H7 (cell line): ENCODE results near the gene LGALS12. TPM values are rescaled to one million over a fixed set of nuclear protein-coding genes. Genes with fewer than 3 reads are reported as not detected.
A peak's percentile ranks its signal among the peaks of the same experiment; 100 is the strongest.

ENCODE experiments used
- DNase-seq: peaks from one replicate; pipeline ENCODE4 v3.0.0; 2012
- H3K27me3 ChIP-seq: 2 replicates; pipeline ENCODE4 v1.6.0; 2011; ENCODE audit warnings: mild to moderate bottlenecking, low read length; ENCODE audit not compliant: control insufficient read depth, insufficient read depth
- H3K36me3 ChIP-seq: replicated peaks from 2 replicates; pipeline ENCODE4 v1.5.1; 2011; ENCODE audit warnings: low read length; ENCODE audit not compliant: control insufficient read depth, insufficient read depth
- H3K4me3 ChIP-seq: 2 replicates; pipeline ENCODE4 v1.5.1; 2011; ENCODE audit warnings: low read depth, mild to moderate bottlenecking, control low read depth, low read length, moderate library complexity; ENCODE audit not compliant: insufficient read depth
- total RNA-seq: library from RNA; depleted of rRNA; stranded (reverse); fragments of >200 nt; shearing (Covaris generic); gene quantifications from 2 replicates; pipeline ENCODE4 v1.2.3, GENCODE V29; 2014

The LGALS12 gene
- total RNA-seq, 1 experiment from 2014 or later = 16.6 TPM

- Histone ChIP-seq H3K4me3 (no peak overlapping the region), H3K36me3 (no peaks in the 10 kb centered on the region), H3K27me3 (no peaks in the 10 kb centered on the region)
- no peak for DNase-seq
These were observed 13.4 kb upstream of the LGALS12 start for GRCh38 chr11:63492441-63492840.

DNA sequence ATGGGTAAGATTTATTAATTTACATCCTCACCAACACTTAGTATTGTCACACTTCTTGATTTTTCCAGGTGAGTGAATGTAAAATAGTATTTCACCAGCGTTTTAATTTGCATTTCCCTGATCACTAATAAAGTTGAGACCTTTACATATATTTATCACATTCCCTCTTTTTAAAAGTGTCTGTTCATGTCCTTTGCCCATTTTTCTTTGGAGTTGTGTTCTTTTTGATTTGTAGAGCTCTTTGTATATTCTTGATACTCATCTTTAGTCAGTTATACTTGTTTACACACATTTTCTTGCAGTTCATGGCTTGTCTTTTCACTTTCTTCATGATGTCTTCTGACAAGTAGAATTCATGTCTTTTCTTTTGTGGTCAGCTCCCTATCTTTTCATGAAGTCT is 12.8 kb upstream of the LGALS12 start:
- H3K4me3 ChIP-seq = no peak overlapping the region
- no peaks in the 10 kb centered on the region for H3K27me3 ChIP-seq
- no peak for DNase-seq
- H3K36me3 ChIP-seq = no peaks in the 10 kb centered on the region

DNA sequence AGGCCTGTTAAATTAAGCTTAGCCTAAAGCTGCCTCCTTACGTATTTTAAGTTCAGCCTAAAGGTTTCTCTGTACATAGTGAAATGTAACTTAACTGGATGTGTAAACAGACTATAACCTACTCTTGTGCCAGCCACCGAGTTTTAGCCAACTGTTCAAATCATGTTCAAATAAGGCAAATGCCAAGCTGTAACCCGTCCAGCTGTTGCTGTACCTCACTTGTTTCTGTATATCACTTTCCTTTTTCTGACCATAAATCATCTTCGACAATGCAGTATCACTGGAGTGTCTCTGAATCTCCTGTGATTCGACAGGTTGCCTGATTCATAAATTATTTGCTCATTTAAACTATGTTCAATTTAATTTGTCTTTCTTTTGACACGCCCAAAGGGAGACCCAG is 10.9 kb upstream of the LGALS12 start:
- Histone ChIP-seq H3K4me3 (no peak overlapping the region), H3K36me3 (no peaks in the 10 kb centered on the region), H3K27me3 (no peaks in the 10 kb centered on the region)
- DNase-seq = no peak

- no peak for DNase-seq
- Histone ChIP-seq H3K27me3 (no peaks in the 10 kb centered on the region), H3K36me3 (no peaks in the 10 kb centered on the region), H3K4me3 (no peak overlapping the region)
These were observed 6.0 kb upstream of the LGALS12 start for GRCh38 chr11:63499874-63500273.

GRCh38 chr11:63501236-63501635 is 4.6 kb upstream of the LGALS12 start:
- Histone ChIP-seq H3K27me3 (no peaks in the 10 kb centered on the region), H3K4me3 (no peak overlapping the region), H3K36me3 (no peaks in the 10 kb centered on the region)
- no peak for DNase-seq

DNA sequence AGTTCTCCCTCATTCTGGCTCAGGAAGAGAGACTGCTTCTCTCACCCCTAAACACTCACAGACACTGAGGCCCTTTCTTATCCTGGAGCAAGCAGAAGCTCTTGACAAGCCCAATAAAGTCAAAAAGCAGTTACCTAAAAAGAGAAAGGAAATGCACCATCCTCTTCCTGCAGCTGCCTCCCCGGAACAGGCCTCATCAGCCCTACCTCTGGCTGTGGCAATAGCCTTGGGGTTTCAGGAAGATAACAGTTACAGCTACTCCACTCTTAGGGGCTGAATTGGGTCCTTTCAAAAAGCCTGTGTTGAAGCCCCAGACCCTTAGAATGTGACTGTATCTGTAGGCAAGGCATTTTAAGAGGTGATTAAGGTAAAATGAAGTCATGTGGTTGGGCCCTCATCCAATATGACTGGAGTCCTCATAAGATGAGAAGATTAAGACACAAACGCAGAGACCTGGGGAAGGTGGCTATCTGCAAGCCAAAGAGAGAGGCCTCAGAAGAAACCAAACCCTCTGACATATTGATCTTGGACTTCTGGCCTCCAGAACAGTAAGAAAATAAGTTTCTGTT is 3.5 kb upstream of the LGALS12 start:
- DNase-seq = no peak
- Histone ChIP-seq H3K4me3 (no peak overlapping the region), H3K27me3 (no peaks in the 10 kb centered on the region), H3K36me3 (no peaks in the 10 kb centered on the region)

DNA sequence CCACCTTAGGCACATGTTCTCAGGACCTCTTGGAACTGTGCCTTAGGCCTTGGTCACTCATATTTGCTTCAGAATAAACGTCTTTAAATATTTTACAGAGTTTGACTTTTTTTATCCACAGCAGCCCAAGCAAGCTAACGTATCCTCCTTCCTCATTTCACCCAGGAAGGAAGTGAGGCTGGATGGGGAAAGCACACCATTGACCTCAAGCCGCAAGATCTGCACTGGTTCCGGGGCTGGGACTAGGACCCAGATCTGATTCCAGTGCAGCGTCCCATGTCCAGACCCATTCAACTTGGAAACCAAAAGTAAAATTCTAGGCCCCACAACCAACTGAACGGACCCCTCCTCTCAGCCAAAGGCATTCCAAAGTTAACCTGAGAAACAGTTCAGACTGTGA is 2.4 kb upstream of the LGALS12 start:
- DNase-seq = no peak
- H3K4me3 ChIP-seq = no peak overlapping the region

DNA sequence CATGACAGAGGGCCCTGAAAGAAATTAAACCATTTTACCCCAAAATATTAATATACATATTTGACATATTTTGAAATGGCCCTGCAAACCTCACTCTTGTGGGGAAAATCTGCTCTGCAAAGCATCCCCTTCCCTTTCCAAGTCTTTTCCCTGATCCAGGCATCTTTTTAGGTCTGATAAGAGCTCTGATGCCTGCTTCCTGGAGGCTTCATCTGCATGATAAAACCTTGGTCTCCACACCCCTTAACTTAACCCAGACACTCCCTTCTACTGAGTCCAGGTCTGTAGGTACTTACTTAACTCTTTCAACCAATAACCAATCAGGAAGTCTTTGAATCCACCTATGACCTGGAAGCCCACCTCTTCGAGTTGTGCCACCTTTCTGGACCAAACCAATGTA is 1.8 kb upstream of the LGALS12 start:
- H3K4me3 ChIP-seq = no peak overlapping the region
- peak; percentile 13 for DNase-seq

More for the DNA sequence above, 2.4 kb upstream of the LGALS12 start:
- Histone ChIP-seq H3K27me3 (no peaks in the 10 kb centered on the region), H3K36me3 (no peaks in the 10 kb centered on the region)

GRCh38 chr11:63504933-63505586 is 824 bp upstream of the LGALS12 start:
- H3K27me3 ChIP-seq = no peaks in the 10 kb centered on the region
- no peak overlapping the region for H3K4me3 ChIP-seq
- peak; percentile 8 for DNase-seq
- no peaks in the 10 kb centered on the region for H3K36me3 ChIP-seq

More for the DNA sequence above, 1.8 kb upstream of the LGALS12 start:
- Histone ChIP-seq H3K36me3 (no peaks in the 10 kb centered on the region), H3K27me3 (no peaks in the 10 kb centered on the region)

- H3K36me3 ChIP-seq = no peaks in the 10 kb centered on the region
- no peaks in the 10 kb centered on the region for H3K27me3 ChIP-seq
- no peak overlapping the region for H3K4me3 ChIP-seq
- DNase-seq = peak; percentile 11
These were observed 992 bp downstream of the LGALS12 start for GRCh38 chr11:63506876-63507275.

GRCh38 chr11:63507511-63507910 is 1.6 kb downstream of the LGALS12 start:
- H3K4me3 ChIP-seq = no peak overlapping the region
- H3K27me3 ChIP-seq = no peaks in the 10 kb centered on the region
- no peaks in the 10 kb centered on the region for H3K36me3 ChIP-seq
- no peak for DNase-seq

- DNase-seq = peak; percentile 75
- Histone ChIP-seq H3K27me3 (no peaks in the 10 kb centered on the region), H3K4me3 (no peak overlapping the region), H3K36me3 (no peaks in the 10 kb centered on the region)
These were observed 2.1 kb downstream of the LGALS12 start for GRCh38 chr11:63508009-63508408.

GRCh38 chr11:63508745-63509144 is 2.9 kb downstream of the LGALS12 start:
- no peak overlapping the region for H3K4me3 ChIP-seq
- no peaks in the 10 kb centered on the region for H3K27me3 ChIP-seq
- DNase-seq = peak; percentile 9
- H3K36me3 ChIP-seq = no peaks in the 10 kb centered on the region

- DNase-seq = peak; percentile 37
- Histone ChIP-seq H3K4me3 (no peak overlapping the region), H3K27me3 (no peaks in the 10 kb centered on the region), H3K36me3 (no peaks in the 10 kb centered on the region)
These were observed 4.6 kb downstream of the LGALS12 start for GRCh38 chr11:63510360-63511047.

DNA sequence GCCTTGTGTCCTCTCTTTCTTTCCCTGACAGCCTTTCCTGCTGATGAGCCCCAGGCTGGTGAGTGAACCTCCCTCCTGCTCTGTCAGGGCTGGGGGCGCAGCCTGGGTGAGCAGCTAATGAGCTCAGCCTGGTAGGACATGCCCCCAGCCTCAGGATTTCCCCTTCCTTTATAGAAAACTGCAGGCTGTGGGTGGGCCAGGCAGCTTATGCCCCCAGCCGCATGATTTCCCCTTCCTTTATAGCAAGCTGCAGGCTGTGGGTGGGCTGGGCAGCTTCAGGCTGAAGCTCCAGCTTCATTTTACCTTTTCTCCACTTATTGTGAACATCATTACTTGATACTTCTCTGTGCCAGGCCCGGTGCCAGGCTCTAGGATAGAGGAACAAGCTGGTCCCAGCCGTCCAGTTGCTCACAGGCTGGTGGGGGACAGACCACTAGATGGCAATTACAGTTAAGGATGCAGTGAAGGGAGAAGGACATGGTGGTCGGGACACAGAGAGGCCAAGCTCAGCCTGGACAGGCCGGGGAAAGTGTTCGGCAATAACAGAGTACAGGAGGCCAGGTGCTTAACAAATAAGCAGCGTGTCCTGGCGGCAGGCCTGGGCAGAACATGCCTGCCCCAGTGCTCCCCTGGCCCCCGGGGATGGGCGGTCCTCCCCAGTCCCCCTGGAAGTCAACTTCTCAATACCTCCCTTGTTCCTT is 5.3 kb downstream of the LGALS12 start:
- peak; percentile 37 for DNase-seq
- no peaks in the 10 kb centered on the region for H3K27me3 ChIP-seq

More for the DNA sequence above, 5.3 kb downstream of the LGALS12 start:
- Histone ChIP-seq H3K4me3 (no peak overlapping the region), H3K36me3 (no peaks in the 10 kb centered on the region)
